Fibroblast of skin of abdomen (primary cell): ENCODE data around the gene OSBP.

Source experiments
- DNase-seq: peaks from one replicate; pipeline ENCODE4 v3.0.0-alpha.2; 2013

The OSBP gene

GRCh38 chr11:59602432-59602831 lies 13.1 kb downstream of the OSBP start:
- DNase-seq: no peak

- no peak for DNase-seq
Observed at GRCh38 chr11:59601788-59602187, 13.8 kb downstream of the OSBP start.

- DNase-seq: no peak
Observed at GRCh38 chr11:59600636-59601035, 14.9 kb downstream of the OSBP start.

GRCh38 chr11:59600234-59600633 lies 15.3 kb downstream of the OSBP start:
- no peak for DNase-seq

GRCh38 chr11:59598961-59599360 lies 16.6 kb downstream of the OSBP start:
- DNase-seq: no peak

GRCh38 chr11:59584294-59584693 lies 31.3 kb downstream of the OSBP start:
- DNase-seq: no peak

- DNase-seq: no peak
Observed at GRCh38 chr11:59582006-59582405, 33.6 kb downstream of the OSBP start.

- no peak for DNase-seq
Observed at GRCh38 chr11:59578369-59578768, 37.2 kb downstream of the OSBP start.

- no peak for DNase-seq
Observed at GRCh38 chr11:59575505-59575904, 40.1 kb downstream of the OSBP start.

- DNase-seq: no peak
Observed at GRCh38 chr11:59574932-59575502, 40.6 kb downstream of the OSBP start.

GRCh38 chr11:59574467-59574866 lies 41.1 kb downstream of the OSBP start:
- DNase-seq: no peak

GRCh38 chr11:59573216-59573615 lies 42.4 kb downstream of the OSBP start:
- DNase-seq: peak; percentile 77

GRCh38 chr11:59572091-59572490 lies 43.5 kb downstream of the OSBP start:
- no peak for DNase-seq

- DNase-seq: no peak
Observed at GRCh38 chr11:59562292-59562691, 53.3 kb downstream of the OSBP start.

GRCh38 chr11:59560702-59561473 lies 54.7 kb downstream of the OSBP start:
- peak; percentile 83 for DNase-seq

- peak; percentile 71 for DNase-seq
Observed at GRCh38 chr11:59560290-59560701, 55.3 kb downstream of the OSBP start.

GRCh38 chr11:59559886-59560285 lies 55.7 kb downstream of the OSBP start:
- no peak for DNase-seq

GRCh38 chr11:59558270-59558643 lies 57.3 kb downstream of the OSBP start:
- DNase-seq: no peak

GRCh38 chr11:59556917-59557348 lies 58.6 kb downstream of the OSBP start:
- DNase-seq: peak; percentile 49

GRCh38 chr11:59556115-59556916 lies 59.3 kb downstream of the OSBP start:
- peak; percentile 94 for DNase-seq

GRCh38 chr11:59555601-59556114 lies 59.9 kb downstream of the OSBP start:
- DNase-seq: no peak

GRCh38 chr11:59553323-59553722 lies 62.3 kb downstream of the OSBP start:
- DNase-seq: no peak

GRCh38 chr11:59552844-59553243 lies 62.7 kb downstream of the OSBP start:
- no peak for DNase-seq
